Activated CD8-positive, alpha-beta memory T cell treated with anti-CD3 and anti-CD28 coated beads for 4 hours (primary cell): Measurements from ENCODE around the gene PSAP.

Experiments used
- DNase-seq, 2 donors: peaks; one replicate each; pipeline ENCODE4 v3.0.0-alpha.2; 2020; ENCODE audit warnings: low read depth in 2 of 2

The PSAP gene

DNA sequence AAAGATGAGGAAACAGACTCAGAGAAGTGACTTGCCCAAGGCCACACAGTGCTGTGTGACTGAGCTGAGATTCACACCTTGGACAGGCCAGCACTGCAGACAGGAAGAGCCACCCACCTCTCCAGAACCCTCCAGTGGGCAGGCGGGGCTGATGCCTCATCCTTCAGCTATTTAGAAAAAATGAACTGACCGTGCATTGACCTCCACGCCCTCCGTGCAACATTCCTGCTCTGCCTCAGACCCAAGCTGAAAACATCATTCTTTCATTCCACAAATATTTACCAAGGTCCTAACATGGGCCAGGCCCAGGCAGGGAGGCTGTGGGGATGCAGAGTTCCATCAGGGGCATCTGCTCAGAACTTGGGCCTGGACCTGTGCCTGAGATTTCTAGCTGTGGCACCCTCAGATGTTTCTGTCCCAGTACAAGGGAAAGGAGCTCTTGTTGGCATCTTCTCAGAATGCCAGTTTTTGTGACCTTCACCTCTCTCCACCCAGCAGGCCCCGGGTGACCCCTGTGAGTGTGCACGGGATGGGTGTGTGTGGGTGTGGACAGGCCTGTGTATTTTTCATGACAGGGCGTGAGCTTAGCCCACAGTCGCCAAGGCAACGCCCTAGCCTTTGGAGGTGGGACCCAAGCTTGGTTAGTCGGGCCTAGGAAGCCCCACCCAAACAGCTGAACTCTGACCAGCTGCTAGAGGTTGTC, 84.2 kb downstream of the PSAP start:
- no peak for DNase-seq
